AG10803 (cell line): ENCODE results near the gene FAT4.

ENCODE experiments used
- DNase-seq: peaks from one replicate; pipeline ENCODE4 v3.0.0; 2010; ENCODE audit warnings: low read depth
- H3K4me3 ChIP-seq: 2 replicates; pipeline ENCODE4 v1.5.1; 2011; ENCODE audit warnings: mild to moderate bottlenecking, low read length, control low read depth
- CTCF ChIP-seq: conservative IDR thresholded peaks from 2 replicates; pipeline ENCODE4 v1.5.1; 2011; ENCODE audit warnings: mild to moderate bottlenecking, low read length, control low read depth, inconsistent platforms

Gene FAT4

GRCh38 chr4:125306112-125306511 lies 8.6 kb upstream of the FAT4 start:
- H3K4me3 ChIP-seq: no peak overlapping the region
- TF ChIP-seq CTCF: no peak
- no peak for DNase-seq

GRCh38 chr4:125306533-125306932 lies 8.2 kb upstream of the FAT4 start:
- H3K4me3 ChIP-seq: no peak overlapping the region
- no peak for TF ChIP-seq CTCF
- no peak for DNase-seq

GRCh38 chr4:125311503-125311902 lies 3.3 kb upstream of the FAT4 start:
- TF ChIP-seq CTCF: no peak
- no peak overlapping the region for H3K4me3 ChIP-seq
- no peak for DNase-seq

- DNase-seq: peak; percentile 84
- peak; percentile 91 for TF ChIP-seq CTCF
- H3K4me3 ChIP-seq: no peak overlapping the region
Observed at GRCh38 chr4:125313497-125313896, 1.3 kb upstream of the FAT4 start.

GRCh38 chr4:125313989-125314667 lies 627 bp upstream of the FAT4 start:
- H3K4me3 ChIP-seq: peak overlapping the region; percentile 94
- no peak for TF ChIP-seq CTCF
- DNase-seq: no peak

GRCh38 chr4:125315576-125316400 lies 1.0 kb downstream of the FAT4 start:
- DNase-seq: peak; percentile 46
- H3K4me3 ChIP-seq: peak overlapping the region; percentile 94
- peak; percentile 22 for TF ChIP-seq CTCF

GRCh38 chr4:125316401-125316790 lies 1.6 kb downstream of the FAT4 start:
- H3K4me3 ChIP-seq: peak overlapping the region; percentile 94
- DNase-seq: peak; percentile 28
- TF ChIP-seq CTCF: no peak
